ENCODE data around the gene ISG20L2. TPM values are rescaled to one million over a fixed set of nuclear protein-coding genes. Genes with fewer than 3 reads are reported as not detected.

The ISG20L2 gene
- total RNA-seq, 1 donor from 2014 or later: 23.7 TPM

DNA sequence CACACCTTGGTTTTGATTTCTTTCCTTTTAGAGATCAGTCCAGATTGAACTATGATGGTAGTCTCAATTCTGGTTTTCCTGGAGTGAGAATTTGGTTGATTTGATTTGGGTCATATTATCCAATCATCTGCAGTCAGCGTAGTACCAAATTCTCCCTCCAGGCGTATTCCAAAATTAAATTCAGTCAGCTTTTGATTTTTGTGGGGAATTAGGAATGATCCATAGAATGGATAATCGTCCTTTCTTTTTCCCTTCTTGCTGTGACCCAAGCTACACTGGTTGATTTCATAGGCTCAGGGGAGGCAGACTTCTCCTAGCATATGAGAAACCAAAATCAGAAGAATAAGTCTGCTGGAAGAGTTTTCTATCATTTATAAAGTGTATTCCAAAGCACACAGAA, 43.7 kb upstream of the ISG20L2 start:
- no peaks in the 10 kb centered on the region for H3K9me3 Mint-ChIP-seq
- H3K9me3 ChIP-seq (ENCODE audit: low read depth): no peaks in the 10 kb centered on the region
- H3K9ac ChIP-seq: peak overlapping the region; percentile 9
- no peak overlapping the region for H3K27ac Mint-ChIP-seq
- H3F3A ChIP-seq (ENCODE audit: low read depth): peaks cover 16% of the 10 kb centered on the region
- H3K4me2 ChIP-seq: no peak overlapping the region
- TF ChIP-seq EZH2phosphoT487 (IDR thresholded peaks at IDR 0.05) (no peak), EZH2 (IDR thresholded peaks at IDR 0.05) (no peak)
- TF ChIP-seq, protein P1, sequence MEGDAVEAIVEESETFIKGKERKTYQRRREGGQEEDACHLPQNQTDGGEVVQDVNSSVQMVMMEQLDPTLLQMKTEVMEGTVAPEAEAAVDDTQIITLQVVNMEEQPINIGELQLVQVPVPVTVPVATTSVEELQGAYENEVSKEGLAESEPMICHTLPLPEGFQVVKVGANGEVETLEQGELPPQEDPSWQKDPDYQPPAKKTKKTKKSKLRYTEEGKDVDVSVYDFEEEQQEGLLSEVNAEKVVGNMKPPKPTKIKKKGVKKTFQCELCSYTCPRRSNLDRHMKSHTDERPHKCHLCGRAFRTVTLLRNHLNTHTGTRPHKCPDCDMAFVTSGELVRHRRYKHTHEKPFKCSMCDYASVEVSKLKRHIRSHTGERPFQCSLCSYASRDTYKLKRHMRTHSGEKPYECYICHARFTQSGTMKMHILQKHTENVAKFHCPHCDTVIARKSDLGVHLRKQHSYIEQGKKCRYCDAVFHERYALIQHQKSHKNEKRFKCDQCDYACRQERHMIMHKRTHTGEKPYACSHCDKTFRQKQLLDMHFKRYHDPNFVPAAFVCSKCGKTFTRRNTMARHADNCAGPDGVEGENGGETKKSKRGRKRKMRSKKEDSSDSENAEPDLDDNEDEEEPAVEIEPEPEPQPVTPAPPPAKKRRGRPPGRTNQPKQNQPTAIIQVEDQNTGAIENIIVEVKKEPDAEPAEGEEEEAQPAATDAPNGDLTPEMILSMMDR (IDR thresholded peaks at IDR 0.05): no peak
- H2AFZ ChIP-seq (replicated peaks): no peak overlapping the region
- no peak overlapping the region for H3K4me3 ChIP-seq
- H3K4me1 ChIP-seq: peaks cover 17% of the 10 kb centered on the region
- H3K36me3 Mint-ChIP-seq: peaks cover 23% of the 10 kb centered on the region
- peaks cover 98% of the 10 kb centered on the region for H3K79me2 ChIP-seq (ENCODE audit: low read depth)
- H3K4me1 Mint-ChIP-seq: peaks cover 30% of the 10 kb centered on the region
- DNase-seq (ENCODE audit: low spot score): no peak
- H3K27ac ChIP-seq: no peak overlapping the region
- no peaks in the 10 kb centered on the region for H3K27me3 Mint-ChIP-seq (ENCODE audit: insufficient read depth, low read depth)
- peaks cover 84% of the 10 kb centered on the region for H4K20me1 ChIP-seq (ENCODE audit: low read depth)
- H3K36me3 ChIP-seq: no peaks in the 10 kb centered on the region
- H3K4me3 Mint-ChIP-seq: no peak overlapping the region
- no peaks in the 10 kb centered on the region for H3K27me3 ChIP-seq

DNA sequence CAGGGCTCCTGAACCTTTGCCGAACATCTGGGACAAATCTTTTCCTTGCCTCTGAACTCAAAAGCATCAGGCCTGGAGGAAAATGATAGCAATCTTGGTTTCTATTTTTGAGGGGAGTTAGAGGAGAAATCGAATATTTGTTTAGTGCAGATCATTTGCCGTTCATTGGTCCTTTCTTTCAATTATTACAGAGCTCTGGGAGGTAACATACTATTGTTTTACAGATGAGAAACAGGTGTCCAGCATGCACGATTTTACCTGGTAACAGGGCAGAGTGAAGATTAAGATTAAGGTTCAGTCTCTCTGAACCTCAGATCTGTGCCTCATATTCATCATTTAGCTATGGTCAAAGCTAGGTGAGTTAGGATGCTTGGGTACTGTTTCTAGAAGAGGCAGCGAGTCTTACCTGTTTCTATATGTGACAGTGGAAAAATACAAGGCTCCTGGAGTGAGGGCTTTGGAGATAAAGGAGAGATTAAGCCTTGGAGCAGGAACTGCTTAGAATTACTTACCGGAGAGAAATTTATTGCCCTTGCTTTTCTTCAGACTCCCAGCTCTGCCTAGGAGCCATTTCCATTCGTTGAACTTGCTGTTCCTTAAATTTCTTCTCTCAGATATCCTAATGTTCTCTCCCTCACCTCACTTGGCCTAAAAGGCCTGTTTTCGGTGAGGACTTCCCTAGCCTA, 40.2 kb upstream of the ISG20L2 start:
- H3F3A ChIP-seq (ENCODE audit: low read depth): peaks cover 9% of the 10 kb centered on the region
- H3K36me3 ChIP-seq: no peaks in the 10 kb centered on the region
- H3K4me3 ChIP-seq: peak overlapping the region; percentile 86
- TF ChIP-seq EZH2 (IDR thresholded peaks at IDR 0.05): no peak
- TF ChIP-seq EZH2phosphoT487 (IDR thresholded peaks at IDR 0.05): no peak
- TF ChIP-seq, protein P1 (IDR thresholded peaks at IDR 0.05): no peak
- peaks cover 26% of the 10 kb centered on the region for H3K4me1 ChIP-seq
- no peaks in the 10 kb centered on the region for H3K9me3 ChIP-seq (ENCODE audit: low read depth)
- no peak for DNase-seq (ENCODE audit: low spot score)
- peaks cover 34% of the 10 kb centered on the region for H3K4me1 Mint-ChIP-seq
- no peaks in the 10 kb centered on the region for H3K27me3 ChIP-seq
- peaks cover 58% of the 10 kb centered on the region for H4K20me1 ChIP-seq (ENCODE audit: low read depth)
- peak overlapping the region; percentile 8 for H3K27ac Mint-ChIP-seq
- H3K4me3 Mint-ChIP-seq: no peak overlapping the region
- peaks cover 74% of the 10 kb centered on the region for H3K79me2 ChIP-seq (ENCODE audit: low read depth)
- H3K27ac ChIP-seq: peak overlapping the region; percentile 7
- H3K9me3 Mint-ChIP-seq: no peaks in the 10 kb centered on the region
- no peak overlapping the region for H2AFZ ChIP-seq (replicated peaks)
- H3K9ac ChIP-seq: peak overlapping the region; percentile 90
- H3K4me2 ChIP-seq: peak overlapping the region; percentile 100
- no peaks in the 10 kb centered on the region for H3K27me3 Mint-ChIP-seq (ENCODE audit: insufficient read depth, low read depth)
- H3K36me3 Mint-ChIP-seq: peaks cover 21% of the 10 kb centered on the region

DNA sequence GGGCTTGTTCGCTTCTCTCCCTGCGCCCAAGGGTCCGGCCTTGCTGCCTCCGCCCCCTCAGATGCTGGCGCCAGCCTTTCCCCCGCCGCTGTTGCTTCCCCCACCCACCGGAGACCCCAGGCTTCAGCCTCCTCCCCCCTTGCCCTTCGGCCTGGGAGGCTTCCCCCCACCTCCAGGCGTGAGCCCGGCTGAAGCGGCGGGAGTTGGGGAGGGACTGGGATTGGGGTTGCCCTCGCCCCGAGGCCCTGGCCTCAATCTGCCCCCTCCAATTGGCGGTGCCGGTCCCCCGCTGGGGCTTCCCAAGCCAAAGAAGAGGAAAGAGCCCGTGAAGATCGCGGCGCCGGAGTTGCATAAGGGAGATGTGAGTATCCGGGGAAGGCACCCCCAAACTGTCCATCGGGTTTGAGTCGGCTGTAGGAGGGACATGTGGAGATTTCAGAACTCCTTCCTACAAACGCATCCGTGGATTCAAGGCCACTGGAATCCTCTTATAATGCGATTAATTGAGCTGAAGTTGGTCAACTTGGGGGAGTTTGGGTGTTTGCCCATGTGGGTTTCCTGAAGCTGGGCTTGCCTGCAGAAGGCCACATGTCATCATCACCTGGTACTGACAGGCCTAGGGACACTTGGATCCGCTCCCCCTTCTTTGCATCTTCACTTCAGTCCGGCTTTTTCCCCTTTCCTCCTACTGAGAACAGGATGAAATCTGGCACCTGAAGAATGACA, 39.5 kb upstream of the ISG20L2 start:
- H3K79me2 ChIP-seq (ENCODE audit: low read depth): peaks cover 66% of the 10 kb centered on the region
- peak overlapping the region; percentile 86 for H3K4me3 ChIP-seq
- Mint-ChIP-seq H3K36me3 (peaks cover 15% of the 10 kb centered on the region), H3K27me3 (ENCODE audit: insufficient read depth, low read depth) (no peaks in the 10 kb centered on the region), H3K4me1 (peaks cover 34% of the 10 kb centered on the region), H3K4me3 (no peak overlapping the region), H3K27ac (peak overlapping the region; percentile 8), H3K9me3 (no peaks in the 10 kb centered on the region)
- H4K20me1 ChIP-seq (ENCODE audit: low read depth): peaks cover 50% of the 10 kb centered on the region
- peak; percentile 80 for DNase-seq (ENCODE audit: low spot score)
- peak overlapping the region; percentile 90 for H3K9ac ChIP-seq
- peak overlapping the region; percentile 67 for H3K27ac ChIP-seq
- H2AFZ ChIP-seq (replicated peaks): no peak overlapping the region
- TF ChIP-seq EZH2 (IDR thresholded peaks at IDR 0.05): no peak
- TF ChIP-seq, protein P1 (IDR thresholded peaks at IDR 0.05): no peak
- no peak for TF ChIP-seq EZH2phosphoT487 (IDR thresholded peaks at IDR 0.05)
- no peaks in the 10 kb centered on the region for H3K9me3 ChIP-seq (ENCODE audit: low read depth)
- H3F3A ChIP-seq (ENCODE audit: low read depth): peaks cover 9% of the 10 kb centered on the region
- H3K4me1 ChIP-seq: peaks cover 26% of the 10 kb centered on the region
- no peaks in the 10 kb centered on the region for H3K36me3 ChIP-seq
- peak overlapping the region; percentile 100 for H3K4me2 ChIP-seq
- H3K27me3 ChIP-seq: no peaks in the 10 kb centered on the region
